Loucy (cell line): ENCODE measurements around the gene BSN.

Source experiments
- EZH2phosphoT487 ChIP-seq: fragments of 200-600 bp; IDR thresholded peaks from 2 replicates; pipeline ENCODE4 v1.6.1; 2018; ENCODE audit warnings: antibody characterized with exemption, mild to moderate bottlenecking, moderate library complexity, borderline replicate concordance
- TF ChIP-seq, protein P1 (sequence below): fragments of 200-600 bp; sonication (generic); conservative IDR thresholded peaks from 2 replicates; pipeline ENCODE4 v1.5.1; 2014; ENCODE audit warnings: mild to moderate bottlenecking, antibody characterized with exemption, low read length

DNA sequence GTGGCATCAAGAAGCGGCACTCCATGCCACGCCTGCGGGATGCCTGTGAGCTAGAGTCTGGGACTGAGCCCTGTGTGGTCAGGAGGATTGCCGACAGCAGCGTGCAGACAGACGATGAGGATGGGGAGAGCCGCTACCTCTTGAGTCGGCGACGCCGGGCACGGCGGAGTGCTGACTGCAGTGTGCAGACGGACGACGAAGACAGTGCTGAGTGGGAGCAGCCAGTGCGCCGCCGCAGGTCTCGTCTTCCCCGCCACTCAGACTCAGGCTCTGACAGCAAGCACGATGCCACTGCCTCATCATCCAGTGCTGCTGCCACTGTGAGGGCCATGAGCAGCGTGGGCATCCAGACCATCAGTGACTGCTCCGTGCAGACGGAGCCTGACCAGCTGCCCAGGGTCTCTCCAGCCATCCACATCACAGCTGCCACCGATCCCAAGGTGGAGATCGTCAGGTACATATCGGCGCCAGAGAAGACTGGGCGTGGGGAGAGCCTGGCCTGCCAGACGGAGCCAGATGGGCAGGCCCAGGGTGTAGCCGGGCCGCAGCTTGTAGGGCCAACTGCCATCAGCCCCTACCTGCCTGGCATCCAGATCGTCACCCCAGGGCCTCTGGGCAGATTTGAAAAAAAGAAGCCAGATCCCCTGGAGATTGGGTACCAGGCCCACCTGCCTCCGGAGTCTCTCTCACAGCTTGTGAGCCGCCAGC is 103.1 kb downstream of the BSN start:
- TF ChIP-seq, protein P1, sequence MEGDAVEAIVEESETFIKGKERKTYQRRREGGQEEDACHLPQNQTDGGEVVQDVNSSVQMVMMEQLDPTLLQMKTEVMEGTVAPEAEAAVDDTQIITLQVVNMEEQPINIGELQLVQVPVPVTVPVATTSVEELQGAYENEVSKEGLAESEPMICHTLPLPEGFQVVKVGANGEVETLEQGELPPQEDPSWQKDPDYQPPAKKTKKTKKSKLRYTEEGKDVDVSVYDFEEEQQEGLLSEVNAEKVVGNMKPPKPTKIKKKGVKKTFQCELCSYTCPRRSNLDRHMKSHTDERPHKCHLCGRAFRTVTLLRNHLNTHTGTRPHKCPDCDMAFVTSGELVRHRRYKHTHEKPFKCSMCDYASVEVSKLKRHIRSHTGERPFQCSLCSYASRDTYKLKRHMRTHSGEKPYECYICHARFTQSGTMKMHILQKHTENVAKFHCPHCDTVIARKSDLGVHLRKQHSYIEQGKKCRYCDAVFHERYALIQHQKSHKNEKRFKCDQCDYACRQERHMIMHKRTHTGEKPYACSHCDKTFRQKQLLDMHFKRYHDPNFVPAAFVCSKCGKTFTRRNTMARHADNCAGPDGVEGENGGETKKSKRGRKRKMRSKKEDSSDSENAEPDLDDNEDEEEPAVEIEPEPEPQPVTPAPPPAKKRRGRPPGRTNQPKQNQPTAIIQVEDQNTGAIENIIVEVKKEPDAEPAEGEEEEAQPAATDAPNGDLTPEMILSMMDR, result no peak
- no peak for TF ChIP-seq EZH2phosphoT487
